Astrocyte (in vitro differentiated cells and primary cell): ENCODE data around the gene CUL5. TPM values are rescaled to one million over a fixed set of nuclear protein-coding genes. Genes with fewer than 3 reads are reported as not detected.

Source experiments
- DNase-seq: peaks from one replicate; pipeline ENCODE4 v3.0.0-alpha.2; 2010; ENCODE audit warnings: low read depth
- FAIRE-seq: peaks from 2 replicates; lab custom pipeline; 2011; peaks lifted over from hg19 to GRCh38; lab: Jason Lieb, UNC
- H2AFZ ChIP-seq: 2 replicates; pipeline ENCODE4 v1.6.0; 2012; ENCODE audit warnings: low read depth, low read length, inconsistent platforms
- H3K27ac ChIP-seq: 2 replicates; pipeline ENCODE4 v1.5.1; 2011; ENCODE audit warnings: low read depth, low read length, inconsistent platforms
- H3K27me3 ChIP-seq: 2 replicates; pipeline ENCODE4 v1.6.0; 2011; ENCODE audit warnings: low read length, inconsistent platforms; ENCODE audit not compliant: insufficient read depth
- H3K36me3 ChIP-seq: 2 replicates; pipeline ENCODE4 v1.5.1; 2011; ENCODE audit warnings: low read length, inconsistent platforms; ENCODE audit not compliant: insufficient read depth
- H3K4me1 ChIP-seq: 2 replicates; pipeline ENCODE4 v1.5.1; 2011; ENCODE audit warnings: low read length, inconsistent platforms; ENCODE audit not compliant: insufficient read depth
- H3K4me2 ChIP-seq: 2 replicates; pipeline ENCODE4 v1.6.0; 2012; ENCODE audit warnings: low read length, inconsistent platforms
- H3K4me3 ChIP-seq: 2 replicates; pipeline ENCODE4 v1.5.1; 2011; ENCODE audit warnings: low read depth, mild to moderate bottlenecking, low read length, inconsistent platforms; ENCODE audit not compliant: insufficient read depth
- H3K79me2 ChIP-seq: 2 replicates; pipeline ENCODE4 v1.6.0; 2012; ENCODE audit warnings: mild to moderate bottlenecking, low read length, inconsistent platforms; ENCODE audit not compliant: insufficient read depth
- H3K9ac ChIP-seq: 2 replicates; pipeline ENCODE4 v1.6.0; 2012; ENCODE audit warnings: mild to moderate bottlenecking, low read length, inconsistent platforms
- H3K9me3 ChIP-seq: 2 replicates; pipeline ENCODE4 v1.5.1; 2012; ENCODE audit warnings: low read depth, mild to moderate bottlenecking, low read length, inconsistent platforms; ENCODE audit not compliant: insufficient read depth
- H4K20me1 ChIP-seq: 2 replicates; pipeline ENCODE4 v1.6.0; 2012; ENCODE audit warnings: low read length, inconsistent platforms; ENCODE audit not compliant: insufficient read depth
- H3K27ac Mint-ChIP-seq: one replicate; pipeline ENCODE4 v1.8.0; 2021; ENCODE audit warnings: mild to moderate bottlenecking, mixed read lengths; ENCODE audit not compliant: unreplicated experiment
- H3K27me3 Mint-ChIP-seq: one replicate; pipeline ENCODE4 v1.8.0; 2021; ENCODE audit warnings: low read depth, mixed read lengths; ENCODE audit not compliant: unreplicated experiment
- H3K36me3 Mint-ChIP-seq: one replicate; pipeline ENCODE4 v1.8.0; 2021; ENCODE audit warnings: low read depth, mixed read lengths; ENCODE audit not compliant: unreplicated experiment
- H3K4me1 Mint-ChIP-seq: one replicate; pipeline ENCODE4 v1.8.0; 2021; ENCODE audit warnings: low read depth, mixed read lengths; ENCODE audit not compliant: unreplicated experiment
- H3K4me3 Mint-ChIP-seq: one replicate; pipeline ENCODE4 v1.8.0; 2021; ENCODE audit warnings: mild to moderate bottlenecking, moderate library complexity, mixed read lengths; ENCODE audit not compliant: unreplicated experiment
- H3K9me3 Mint-ChIP-seq: one replicate; pipeline ENCODE4 v1.8.0; 2021; ENCODE audit warnings: mild to moderate bottlenecking, mixed read lengths; ENCODE audit not compliant: unreplicated experiment
- EZH2 ChIP-seq: IDR thresholded peaks from 2 replicates; pipeline ENCODE4 v1.6.1; 2012; ENCODE audit warnings: mild to moderate bottlenecking, low read length, inconsistent platforms; ENCODE audit not compliant: insufficient read depth
- total RNA-seq: library from RNA; stranded (reverse); gene quantifications from 2 replicates; pipeline ENCODE4 v1.2.1, GENCODE V29; 2021
- TF ChIP-seq, protein P1 (sequence below): IDR thresholded peaks from 2 replicates; pipeline ENCODE4 v1.5.1; 2011; ENCODE audit warnings: low read depth, mild to moderate bottlenecking, inconsistent platforms, low read length, moderate library complexity; ENCODE audit not compliant: insufficient read depth

CUL5 gene
- total RNA-seq, 1 donor from 2014 or later = 40.9 TPM

DNA sequence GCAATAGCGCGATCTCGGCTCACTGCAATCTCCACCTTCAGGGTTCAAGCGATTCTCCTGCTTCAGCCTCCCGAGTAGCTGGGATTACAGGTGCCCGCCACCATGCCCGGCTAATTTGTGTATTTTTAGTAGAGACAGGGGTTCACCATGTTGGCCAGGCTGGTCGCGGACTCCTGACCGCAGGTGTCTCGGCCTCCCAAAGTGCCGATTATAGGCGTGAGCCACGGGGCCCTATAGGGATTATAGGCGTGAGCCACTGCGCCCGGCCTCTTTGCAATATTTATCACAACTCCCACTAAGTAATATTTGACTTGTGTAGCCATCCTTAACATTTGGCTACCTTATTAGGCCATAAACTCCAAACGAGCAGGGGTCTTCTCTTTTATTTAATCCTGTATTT is 879 bp upstream of the CUL5 start:
- H2AFZ ChIP-seq = no peak overlapping the region
- no peak overlapping the region for H3K27ac ChIP-seq
- no peak for FAIRE-seq
- peaks cover 21% of the 10 kb centered on the region for H4K20me1 ChIP-seq
- H3K9me3 ChIP-seq = no peaks in the 10 kb centered on the region
- H3K27me3 ChIP-seq = no peaks in the 10 kb centered on the region
- H3K9me3 Mint-ChIP-seq = no peaks in the 10 kb centered on the region
- TF ChIP-seq, protein P1, sequence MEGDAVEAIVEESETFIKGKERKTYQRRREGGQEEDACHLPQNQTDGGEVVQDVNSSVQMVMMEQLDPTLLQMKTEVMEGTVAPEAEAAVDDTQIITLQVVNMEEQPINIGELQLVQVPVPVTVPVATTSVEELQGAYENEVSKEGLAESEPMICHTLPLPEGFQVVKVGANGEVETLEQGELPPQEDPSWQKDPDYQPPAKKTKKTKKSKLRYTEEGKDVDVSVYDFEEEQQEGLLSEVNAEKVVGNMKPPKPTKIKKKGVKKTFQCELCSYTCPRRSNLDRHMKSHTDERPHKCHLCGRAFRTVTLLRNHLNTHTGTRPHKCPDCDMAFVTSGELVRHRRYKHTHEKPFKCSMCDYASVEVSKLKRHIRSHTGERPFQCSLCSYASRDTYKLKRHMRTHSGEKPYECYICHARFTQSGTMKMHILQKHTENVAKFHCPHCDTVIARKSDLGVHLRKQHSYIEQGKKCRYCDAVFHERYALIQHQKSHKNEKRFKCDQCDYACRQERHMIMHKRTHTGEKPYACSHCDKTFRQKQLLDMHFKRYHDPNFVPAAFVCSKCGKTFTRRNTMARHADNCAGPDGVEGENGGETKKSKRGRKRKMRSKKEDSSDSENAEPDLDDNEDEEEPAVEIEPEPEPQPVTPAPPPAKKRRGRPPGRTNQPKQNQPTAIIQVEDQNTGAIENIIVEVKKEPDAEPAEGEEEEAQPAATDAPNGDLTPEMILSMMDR = no peak
- TF ChIP-seq EZH2 = no peak
- DNase-seq = no peak
- H3K9ac ChIP-seq = no peak overlapping the region
- H3K4me2 ChIP-seq = no peak overlapping the region
- H3K4me3 ChIP-seq = no peak overlapping the region
- peaks cover 41% of the 10 kb centered on the region for H3K79me2 ChIP-seq
- H3K36me3 ChIP-seq = no peaks in the 10 kb centered on the region
- H3K4me1 Mint-ChIP-seq = peaks cover 5% of the 10 kb centered on the region
- H3K27ac Mint-ChIP-seq = no peak overlapping the region
- no peaks in the 10 kb centered on the region for H3K36me3 Mint-ChIP-seq
- peaks cover 10% of the 10 kb centered on the region for H3K4me1 ChIP-seq
- H3K4me3 Mint-ChIP-seq = peak overlapping the region; percentile 20
- H3K27me3 Mint-ChIP-seq = peaks cover 3% of the 10 kb centered on the region

DNA sequence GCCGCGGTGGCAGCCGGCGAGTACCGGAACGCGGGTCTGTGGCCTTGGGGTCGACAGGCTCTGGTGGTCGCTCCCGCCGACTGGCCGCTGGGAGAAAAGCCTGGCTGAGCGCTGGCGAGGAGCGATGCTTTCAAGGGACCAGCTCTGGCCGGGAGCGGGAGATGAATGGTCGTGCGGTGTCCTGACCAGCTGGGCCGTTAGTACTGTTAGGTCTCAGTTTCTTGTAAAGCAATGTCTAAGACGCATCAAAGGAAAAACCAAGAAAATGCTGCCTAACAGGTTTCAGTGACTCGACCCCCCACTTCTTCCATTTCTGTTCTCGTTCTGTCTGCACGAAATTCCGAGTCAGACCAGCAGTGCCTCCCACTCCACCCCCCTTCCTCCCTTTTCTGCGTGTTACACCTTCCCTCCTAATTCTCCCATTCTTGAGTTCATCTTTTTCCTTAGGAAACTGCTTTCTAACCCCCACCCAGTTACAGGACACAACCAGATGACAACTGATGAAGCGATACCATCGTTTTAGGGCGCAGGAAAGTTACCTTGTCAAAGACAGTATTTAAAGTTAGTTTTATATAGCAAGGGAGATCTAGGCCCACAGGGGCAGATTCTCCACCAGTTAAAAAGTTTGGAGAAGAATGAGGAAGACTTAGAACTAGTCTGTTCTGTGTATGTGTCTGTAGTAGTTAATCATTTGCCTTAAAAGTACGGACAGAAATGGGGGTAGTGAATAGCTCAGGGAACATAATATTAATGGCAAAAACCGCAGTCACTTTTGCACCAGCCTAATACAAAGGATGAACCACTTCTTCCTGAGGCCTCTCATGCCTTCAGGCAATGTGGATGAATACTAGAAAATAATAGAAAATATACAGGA is 1.0 kb downstream of the CUL5 start:
- H3K4me1 Mint-ChIP-seq = peaks cover 5% of the 10 kb centered on the region
- H3K27me3 Mint-ChIP-seq = no peaks in the 10 kb centered on the region

More for the DNA sequence above, 1.0 kb downstream of the CUL5 start:
- Histone ChIP-seq H3K36me3 (no peaks in the 10 kb centered on the region), H3K4me2 (peak overlapping the region; percentile 92), H3K9ac (peak overlapping the region; percentile 100), H4K20me1 (peaks cover 36% of the 10 kb centered on the region), H3K27me3 (no peaks in the 10 kb centered on the region), H3K4me1 (peaks cover 10% of the 10 kb centered on the region), H3K9me3 (no peaks in the 10 kb centered on the region), H3K4me3 (peak overlapping the region; percentile 100), H2AFZ (peak overlapping the region; percentile 100), H3K79me2 (peaks cover 60% of the 10 kb centered on the region), H3K27ac (peak overlapping the region; percentile 100)
- no peak for DNase-seq
- FAIRE-seq = no peak
- no peaks in the 10 kb centered on the region for H3K9me3 Mint-ChIP-seq
- peak overlapping the region; percentile 99 for H3K4me3 Mint-ChIP-seq
- H3K27ac Mint-ChIP-seq = peak overlapping the region; percentile 99
- TF ChIP-seq, protein P1 = no peak
- H3K36me3 Mint-ChIP-seq = no peaks in the 10 kb centered on the region
